ENCODE measurements around the gene LDLRAD1.

DNA sequence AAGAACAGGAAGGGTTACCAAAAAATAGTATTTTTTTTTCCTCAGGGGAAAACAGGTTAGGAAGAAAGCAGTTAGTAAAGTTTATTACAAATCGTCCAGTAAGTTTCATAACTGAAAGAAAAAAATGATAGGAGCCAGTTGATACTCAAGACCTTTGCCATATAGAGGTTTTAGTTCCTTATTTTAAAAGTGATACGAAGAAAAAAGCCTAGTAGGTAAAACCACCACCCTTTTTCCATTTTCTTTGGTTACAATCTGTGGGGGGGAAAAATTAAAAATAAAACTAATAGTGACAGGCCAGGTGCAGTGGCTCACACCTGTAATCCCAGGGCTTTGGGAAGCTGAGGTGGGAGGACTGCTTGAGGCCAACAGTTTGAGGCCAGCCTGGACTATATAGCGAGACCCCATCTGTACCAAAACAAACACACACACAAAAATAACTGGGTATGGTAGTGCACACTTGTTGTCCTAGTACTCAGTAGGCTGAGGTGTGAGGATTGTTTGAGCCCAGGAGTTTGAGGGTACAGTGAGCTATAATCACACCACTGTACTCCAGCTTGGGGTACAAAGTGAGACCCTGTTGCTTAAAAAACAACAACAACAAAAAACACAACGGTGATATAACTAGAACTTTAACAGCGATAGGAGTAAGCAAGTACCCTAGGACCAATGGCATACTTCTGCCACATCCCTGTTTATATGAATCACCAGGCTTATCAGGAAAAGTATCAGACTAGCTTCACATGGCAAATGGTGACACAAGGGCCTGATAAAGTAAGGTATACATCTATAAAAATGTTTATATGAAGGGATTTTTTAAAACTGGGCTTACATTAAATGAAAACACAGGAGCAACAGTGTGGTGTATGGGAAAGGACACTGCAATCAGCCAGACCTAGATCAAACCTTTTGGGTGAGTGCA is 29.7 kb upstream of the LDLRAD1 start:
- TF ChIP-seq, protein P1, sequence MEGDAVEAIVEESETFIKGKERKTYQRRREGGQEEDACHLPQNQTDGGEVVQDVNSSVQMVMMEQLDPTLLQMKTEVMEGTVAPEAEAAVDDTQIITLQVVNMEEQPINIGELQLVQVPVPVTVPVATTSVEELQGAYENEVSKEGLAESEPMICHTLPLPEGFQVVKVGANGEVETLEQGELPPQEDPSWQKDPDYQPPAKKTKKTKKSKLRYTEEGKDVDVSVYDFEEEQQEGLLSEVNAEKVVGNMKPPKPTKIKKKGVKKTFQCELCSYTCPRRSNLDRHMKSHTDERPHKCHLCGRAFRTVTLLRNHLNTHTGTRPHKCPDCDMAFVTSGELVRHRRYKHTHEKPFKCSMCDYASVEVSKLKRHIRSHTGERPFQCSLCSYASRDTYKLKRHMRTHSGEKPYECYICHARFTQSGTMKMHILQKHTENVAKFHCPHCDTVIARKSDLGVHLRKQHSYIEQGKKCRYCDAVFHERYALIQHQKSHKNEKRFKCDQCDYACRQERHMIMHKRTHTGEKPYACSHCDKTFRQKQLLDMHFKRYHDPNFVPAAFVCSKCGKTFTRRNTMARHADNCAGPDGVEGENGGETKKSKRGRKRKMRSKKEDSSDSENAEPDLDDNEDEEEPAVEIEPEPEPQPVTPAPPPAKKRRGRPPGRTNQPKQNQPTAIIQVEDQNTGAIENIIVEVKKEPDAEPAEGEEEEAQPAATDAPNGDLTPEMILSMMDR (conservative IDR thresholded peaks at IDR 0.05): no peak
- no peak for TF ChIP-seq EZH2 (IDR thresholded peaks at IDR 0.05; ENCODE audit: low read depth)
